HG02571 (cell line): ENCODE measurements around the gene CSNK1G2.

Source experiments
- ATAC-seq: cut with Tn5 transposase; IDR thresholded peaks from one replicate; pipeline ENCODE4 v1.9.1; 2021; ENCODE audit warnings: mild to moderate bottlenecking, moderate library complexity; ENCODE audit not compliant: unreplicated experiment

CSNK1G2 gene

DNA sequence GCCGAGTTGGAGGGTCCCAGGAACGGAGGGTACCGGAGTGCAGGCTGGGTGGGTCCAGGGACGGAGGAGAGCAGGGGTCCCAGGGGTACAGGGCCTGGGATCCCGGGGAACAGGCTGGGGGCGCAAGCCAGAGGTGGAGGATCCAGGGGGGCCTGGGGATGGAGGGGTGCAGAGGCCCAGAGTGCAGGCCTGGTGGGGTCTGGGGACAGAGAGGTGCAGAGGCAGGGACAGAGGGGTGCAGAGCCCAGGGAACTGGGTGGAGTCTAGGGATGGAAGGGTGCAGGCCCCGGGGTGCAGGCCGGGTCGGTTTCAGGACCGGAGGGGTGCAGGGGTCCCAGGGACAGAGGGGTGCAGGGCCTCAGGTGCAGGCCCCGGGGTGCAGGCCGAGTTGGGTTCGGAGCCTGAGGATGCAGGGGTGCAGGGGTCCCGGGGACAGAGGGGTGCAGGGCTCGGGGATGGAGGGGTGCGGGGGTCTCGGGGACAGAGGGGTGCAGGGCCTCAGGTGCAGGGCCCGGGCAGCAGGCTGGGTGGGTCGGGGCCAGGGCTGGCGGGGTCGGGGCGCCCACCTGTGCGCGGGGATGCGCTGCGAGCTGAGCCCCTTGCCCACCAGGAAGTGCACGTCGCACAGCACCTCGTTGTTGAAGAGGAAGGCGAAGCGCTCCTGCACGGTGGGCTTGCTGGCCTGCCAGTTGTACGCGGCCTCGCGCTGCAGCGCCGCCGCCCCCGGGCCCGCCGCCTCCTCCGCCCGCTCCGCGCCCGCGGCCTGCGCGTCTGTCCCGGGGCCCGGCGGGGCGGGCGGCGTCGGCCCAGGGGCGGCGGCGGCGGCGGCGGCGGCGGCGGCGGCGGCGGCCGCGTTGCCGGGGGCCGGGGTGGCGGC is 74.0 kb downstream of the CSNK1G2 start:
- ATAC-seq, result no peak

DNA sequence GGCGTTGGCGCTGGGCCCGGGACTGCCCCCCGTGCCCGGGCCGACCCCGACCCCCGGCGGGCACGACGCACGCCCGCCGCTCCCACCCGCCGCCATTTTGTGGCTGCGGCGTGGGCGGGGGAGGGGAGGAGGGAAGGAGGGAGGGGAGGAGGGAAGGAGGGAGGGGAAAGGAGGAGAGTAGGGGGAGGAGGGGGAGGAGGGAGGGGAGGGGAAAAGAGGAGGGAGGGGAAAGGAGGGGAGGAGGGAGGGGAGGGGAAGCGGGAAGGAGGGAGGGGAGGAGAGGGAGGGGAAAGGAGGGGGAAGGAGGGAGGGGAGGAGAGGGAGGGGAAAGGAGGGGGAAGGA is 74.6 kb downstream of the CSNK1G2 start, which contains the start of gene BTBD2:
TSS of gene BTBD2 (minus strand) at position 107 of the 343 bp plus-strand sequence. CDS start at position 96, 11 bp downstream.
- ATAC-seq, result no peak

DNA sequence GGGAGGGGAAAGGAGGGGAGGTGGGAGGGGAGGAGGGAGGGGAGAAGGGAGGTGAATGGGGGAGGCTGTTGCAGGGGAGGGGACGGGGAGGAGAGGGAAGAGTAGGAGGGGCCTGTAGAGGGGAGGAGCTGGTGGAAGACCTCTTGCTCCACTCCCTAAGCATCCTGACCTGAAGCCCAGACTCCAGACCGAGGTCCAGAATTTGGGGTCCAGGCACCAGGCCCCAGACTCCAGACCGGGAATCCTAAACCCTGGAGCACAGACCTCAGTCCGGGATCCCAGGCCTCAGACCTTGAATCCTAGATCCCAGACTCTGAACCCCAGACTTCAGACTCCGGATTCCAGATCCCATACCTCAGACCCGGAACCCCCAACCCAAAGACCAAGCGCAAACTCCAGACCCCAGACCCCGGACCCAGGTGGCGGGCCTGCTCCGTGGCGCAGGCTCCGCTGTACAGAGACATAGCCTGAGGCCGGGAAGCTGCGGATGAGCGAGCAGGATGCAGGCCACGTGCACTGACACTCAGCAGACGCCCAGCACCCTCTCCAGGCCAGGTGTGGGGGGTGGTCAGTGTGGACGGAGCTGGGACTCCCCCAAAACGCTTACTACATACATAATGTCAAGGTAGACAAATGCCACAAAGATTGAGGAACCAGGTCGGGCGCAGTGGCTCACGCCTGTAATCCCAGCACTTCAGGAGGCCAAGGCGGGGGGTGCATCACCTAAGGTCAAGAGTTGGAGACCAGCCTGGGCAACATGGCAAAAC is 75.3 kb downstream of the CSNK1G2 start:
- ATAC-seq, result no peak

DNA sequence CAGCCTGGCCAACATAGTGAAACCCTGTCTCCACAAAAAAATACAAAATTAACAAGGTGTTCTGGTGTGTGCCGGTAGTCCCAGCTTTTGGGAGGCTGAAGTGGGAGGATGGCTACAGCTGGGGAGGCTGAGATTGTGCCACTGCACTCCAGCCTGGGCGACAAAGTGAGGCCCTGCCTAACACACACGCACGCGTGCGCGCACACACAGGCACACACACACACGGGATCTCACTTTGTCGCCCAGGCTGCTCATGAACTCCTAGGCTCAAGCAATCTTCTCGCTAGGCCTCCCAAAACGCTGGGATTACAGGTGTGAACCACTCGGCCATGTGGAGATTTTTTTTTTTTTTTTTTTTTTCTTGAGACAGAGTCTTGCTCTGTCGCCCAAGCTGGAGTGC is 77.8 kb downstream of the CSNK1G2 start:
- ATAC-seq, result no peak

DNA sequence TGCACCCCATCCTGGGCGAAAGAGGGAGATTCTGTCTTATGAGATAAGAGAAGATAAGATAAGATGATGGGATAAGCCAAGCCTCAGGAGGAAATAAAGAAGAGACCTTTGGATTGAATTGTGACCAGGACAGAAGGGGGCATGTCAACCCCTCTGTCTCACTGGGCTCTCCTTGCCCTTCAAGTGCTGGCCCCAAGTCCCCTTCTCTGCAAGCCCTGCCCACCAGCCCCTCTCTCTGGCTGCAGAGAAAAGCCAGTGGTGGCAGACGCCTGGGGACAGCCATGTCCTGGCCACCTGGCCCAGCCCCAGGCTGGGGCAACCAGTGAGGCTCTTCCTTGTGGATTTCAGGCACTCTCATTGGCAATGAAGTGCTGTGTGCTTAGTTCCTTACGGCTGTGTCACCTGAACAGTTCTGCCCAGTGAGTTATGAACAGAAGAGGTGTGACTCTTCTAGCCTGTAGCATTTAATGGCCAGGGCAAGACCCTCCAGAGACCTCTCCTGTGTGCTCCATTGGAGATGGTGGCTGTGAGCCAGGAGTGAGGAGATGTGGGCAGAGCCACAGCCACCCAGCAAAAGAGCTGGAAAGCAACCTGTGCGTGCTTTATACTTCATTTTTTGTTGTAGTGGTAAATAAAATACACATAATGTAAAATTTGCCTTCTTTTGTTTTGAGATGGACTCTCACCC is 80.6 kb downstream of the CSNK1G2 start:
- ATAC-seq, result no peak

DNA sequence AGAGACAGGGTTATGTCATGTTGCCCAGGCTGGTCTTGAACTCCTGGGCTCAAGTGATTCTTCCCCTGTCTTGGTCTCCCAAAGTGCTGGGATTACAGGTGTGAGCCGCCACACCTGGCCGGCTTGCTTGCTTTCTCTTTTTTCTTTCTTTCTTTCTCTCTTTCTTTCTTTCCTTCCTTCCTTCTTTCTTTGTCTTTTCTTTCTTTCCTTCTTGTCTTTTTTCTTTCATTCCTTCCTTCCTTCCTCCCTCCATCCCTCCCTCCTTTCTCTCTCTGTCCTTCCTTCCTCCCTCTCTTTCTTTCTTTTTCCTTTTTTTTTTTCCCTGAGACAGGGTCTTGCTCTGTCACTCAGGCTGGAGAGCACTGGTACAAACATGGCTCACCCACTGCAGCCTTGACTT is 81.3 kb downstream of the CSNK1G2 start:
- ATAC-seq, result no peak

DNA sequence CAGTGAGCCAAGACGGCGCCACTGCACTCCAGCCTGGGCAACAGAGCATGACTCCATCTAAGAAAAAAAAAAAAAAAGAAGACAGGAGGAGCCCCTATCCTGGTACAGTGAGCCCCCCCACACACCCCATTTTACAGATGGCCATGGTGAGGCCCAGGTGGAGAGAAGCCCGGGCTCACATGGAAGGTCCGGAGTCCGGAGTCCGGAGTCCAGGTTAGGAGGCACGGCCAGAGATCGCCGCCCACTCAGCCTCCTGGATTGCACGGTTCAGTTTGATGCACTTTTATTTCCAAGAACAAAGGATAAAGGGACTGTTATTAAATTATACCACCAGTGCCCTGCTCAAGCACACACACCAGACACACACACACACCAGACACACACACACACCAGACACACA is 85.8 kb downstream of the CSNK1G2 start:
- ATAC-seq, result no peak

DNA sequence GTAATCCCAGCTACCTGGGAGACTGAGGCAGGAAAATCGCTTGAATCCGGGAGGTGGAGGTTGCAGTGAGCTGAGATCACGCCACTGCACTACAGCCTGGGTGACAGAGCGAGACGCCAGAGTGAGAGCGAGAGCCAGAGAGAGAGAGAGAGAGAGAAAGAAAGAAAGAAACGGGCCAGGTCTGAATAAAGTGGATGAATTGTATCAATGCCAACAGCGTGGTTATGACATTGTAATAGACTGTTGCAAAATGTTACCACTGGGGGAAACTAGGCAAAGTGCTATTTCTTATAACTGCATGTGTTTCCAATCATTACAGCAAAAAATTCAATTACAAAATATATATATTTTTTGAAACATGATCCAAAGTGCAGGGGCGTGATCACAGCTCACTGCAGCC is 86.4 kb downstream of the CSNK1G2 start:
- no peak for ATAC-seq
